HFF-Myc (cell line): ENCODE measurements around the gene AGXT.

Source experiments
- DNase-seq: peaks from one replicate; pipeline ENCODE4 v3.0.0-alpha.2; 2011; ENCODE audit warnings: low read depth; ENCODE audit errors: extremely low read depth
- H3K4me3 ChIP-seq: replicated peaks from 2 replicates; pipeline ENCODE4 v1.5.1; 2011; ENCODE audit warnings: low read depth, mild to moderate bottlenecking, control low read depth, low read length
- CTCF ChIP-seq: IDR thresholded peaks from 2 replicates; pipeline ENCODE4 v1.5.1; 2012; ENCODE audit warnings: mild to moderate bottlenecking, low read depth, low read length, control low read depth; ENCODE audit errors: missing control alignments

AGXT gene

GRCh38 chr2:240874715-240875227 lies 6.1 kb downstream of the AGXT start:
- no peak for DNase-seq
- H3K4me3 ChIP-seq: no peak overlapping the region
- no peak for TF ChIP-seq CTCF

- DNase-seq: no peak
- no peak for TF ChIP-seq CTCF
- no peak overlapping the region for H3K4me3 ChIP-seq
These were observed 6.8 kb downstream of the AGXT start for GRCh38 chr2:240875228-240876034.

DNA sequence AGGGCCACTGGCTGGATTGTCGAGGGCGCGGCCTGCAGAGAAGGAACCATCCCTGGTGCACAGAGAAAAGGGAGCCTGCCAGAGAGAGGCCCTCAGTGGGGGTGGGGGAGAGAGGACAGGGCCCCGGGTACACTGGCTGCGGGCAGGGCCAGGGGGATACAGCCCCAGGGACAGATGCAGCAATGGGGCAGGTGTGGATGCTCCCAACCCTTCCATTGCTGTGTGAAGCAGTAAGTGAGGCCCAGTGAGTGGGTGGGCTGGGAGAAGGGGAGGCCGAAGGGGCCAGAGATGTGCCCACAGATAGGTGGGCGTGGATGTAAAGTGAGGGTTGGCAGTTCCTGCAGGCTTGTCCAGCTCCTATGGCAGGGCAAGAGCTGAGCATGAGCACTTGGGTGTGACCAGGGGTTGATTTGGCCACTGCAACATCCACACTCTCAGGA lies 7.4 kb downstream of the AGXT start:
- no peak overlapping the region for H3K4me3 ChIP-seq
- TF ChIP-seq CTCF: no peak
- DNase-seq: no peak

- TF ChIP-seq CTCF: no peak
- no peak overlapping the region for H3K4me3 ChIP-seq
- DNase-seq: no peak
These were observed 8.0 kb downstream of the AGXT start for GRCh38 chr2:240876475-240877251.

GRCh38 chr2:240877460-240878340 lies 9.1 kb downstream of the AGXT start:
- TF ChIP-seq CTCF: no peak
- no peak for DNase-seq
- H3K4me3 ChIP-seq: no peak overlapping the region

GRCh38 chr2:240878341-240878936 lies 9.8 kb downstream of the AGXT start:
- TF ChIP-seq CTCF: no peak
- no peak for DNase-seq
- no peak overlapping the region for H3K4me3 ChIP-seq
